Activated gamma-delta T cell treated with anti-CD3 and anti-CD28 coated beads, Interleukin-2, amount 50 U/mL, for 16 hours (primary cell): ENCODE measurements around the gene MALAT1.
"Not testable (repeated sequence)": the region's sequence is repeated elsewhere in the genome, so short reads cannot be mapped to it uniquely, and the experiment has no call there.

Source experiments
- DNase-seq: peaks from one replicate; pipeline ENCODE4 v3.0.0-alpha.2; 2020; ENCODE audit warnings: low read depth

The MALAT1 gene

DNA sequence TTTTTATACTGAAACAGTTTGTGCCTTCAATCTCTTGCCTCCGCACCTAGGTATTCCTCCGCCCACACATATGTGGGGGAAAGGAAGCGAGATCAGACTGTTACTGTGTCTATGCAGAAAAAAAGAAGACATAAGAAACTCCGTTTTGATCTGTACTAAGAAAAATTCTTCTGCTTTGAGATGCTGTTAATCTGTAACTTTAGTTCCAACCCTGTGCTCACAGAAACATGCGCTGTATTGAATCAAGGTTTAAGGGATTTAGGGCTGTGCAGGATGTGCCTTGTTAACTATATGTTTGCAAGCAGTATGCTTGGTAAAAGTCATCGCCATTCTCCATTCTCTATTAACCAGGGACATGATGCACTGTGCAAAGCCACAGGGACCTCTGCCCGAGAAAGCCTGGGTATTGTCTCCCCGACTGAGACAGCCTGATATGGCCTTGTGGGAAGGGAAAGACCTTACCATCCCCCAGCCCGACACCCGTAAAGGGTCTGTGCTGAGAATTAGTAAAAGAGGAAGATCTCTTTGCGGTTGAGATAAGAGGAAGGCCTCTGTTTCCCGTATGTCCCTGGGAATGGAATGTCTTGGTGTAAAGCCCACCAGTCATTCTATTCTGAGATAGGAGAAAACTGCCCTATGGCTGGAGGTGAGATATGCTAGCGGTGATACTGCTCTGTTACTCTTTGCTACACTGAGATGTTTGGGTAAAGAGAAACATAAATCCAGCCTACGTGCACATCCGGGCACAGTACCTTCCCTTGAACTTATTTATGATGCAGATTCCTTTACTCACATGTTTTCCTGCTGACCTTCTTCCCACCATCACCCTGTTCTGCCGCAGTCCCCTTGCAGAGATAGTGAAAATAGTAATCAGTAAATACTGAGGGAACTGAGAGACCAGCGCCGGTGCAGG is 24.1 kb downstream of the MALAT1 start:
- DNase-seq = not testable (repeated sequence)

- DNase-seq = not testable (repeated sequence)
Measured at GRCh38 chr11:65523631-65523968, 24.8 kb downstream of the MALAT1 start.

DNA sequence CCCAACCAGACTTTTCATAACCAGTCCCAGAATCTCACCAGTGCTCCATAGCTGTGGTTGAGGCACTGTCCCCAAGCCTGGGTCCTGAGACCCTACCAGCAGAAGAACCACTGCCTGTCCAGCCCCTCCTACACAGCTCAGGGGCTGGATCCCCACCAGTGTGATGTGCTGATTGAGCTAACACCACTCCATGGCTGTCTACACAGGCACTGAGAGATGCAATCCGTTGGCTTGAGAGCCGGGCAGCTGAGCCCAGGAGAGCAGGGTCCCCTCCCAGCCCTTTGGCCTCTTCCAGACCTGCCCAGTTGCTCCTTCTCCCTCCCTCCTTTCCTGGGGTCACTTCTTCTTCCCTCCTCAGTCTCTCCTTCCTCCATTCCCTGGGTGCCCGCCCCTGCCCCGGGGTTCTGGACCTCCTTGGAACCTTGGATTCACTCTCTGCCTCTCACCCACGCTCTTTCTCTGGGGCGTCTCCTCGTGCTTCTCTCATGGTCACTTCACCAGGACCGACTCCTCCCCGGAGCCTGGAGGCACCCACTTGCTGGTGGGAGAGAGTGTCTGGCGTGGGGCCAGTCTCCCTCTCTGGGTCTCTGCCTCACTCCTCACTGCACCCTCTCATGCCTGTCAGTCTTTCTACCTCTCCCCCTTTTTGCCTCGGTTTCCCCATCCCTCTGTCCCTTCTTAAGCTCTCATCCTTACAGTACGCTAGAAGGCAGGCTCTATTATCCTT is 25.3 kb downstream of the MALAT1 start:
- DNase-seq = no peak

DNA sequence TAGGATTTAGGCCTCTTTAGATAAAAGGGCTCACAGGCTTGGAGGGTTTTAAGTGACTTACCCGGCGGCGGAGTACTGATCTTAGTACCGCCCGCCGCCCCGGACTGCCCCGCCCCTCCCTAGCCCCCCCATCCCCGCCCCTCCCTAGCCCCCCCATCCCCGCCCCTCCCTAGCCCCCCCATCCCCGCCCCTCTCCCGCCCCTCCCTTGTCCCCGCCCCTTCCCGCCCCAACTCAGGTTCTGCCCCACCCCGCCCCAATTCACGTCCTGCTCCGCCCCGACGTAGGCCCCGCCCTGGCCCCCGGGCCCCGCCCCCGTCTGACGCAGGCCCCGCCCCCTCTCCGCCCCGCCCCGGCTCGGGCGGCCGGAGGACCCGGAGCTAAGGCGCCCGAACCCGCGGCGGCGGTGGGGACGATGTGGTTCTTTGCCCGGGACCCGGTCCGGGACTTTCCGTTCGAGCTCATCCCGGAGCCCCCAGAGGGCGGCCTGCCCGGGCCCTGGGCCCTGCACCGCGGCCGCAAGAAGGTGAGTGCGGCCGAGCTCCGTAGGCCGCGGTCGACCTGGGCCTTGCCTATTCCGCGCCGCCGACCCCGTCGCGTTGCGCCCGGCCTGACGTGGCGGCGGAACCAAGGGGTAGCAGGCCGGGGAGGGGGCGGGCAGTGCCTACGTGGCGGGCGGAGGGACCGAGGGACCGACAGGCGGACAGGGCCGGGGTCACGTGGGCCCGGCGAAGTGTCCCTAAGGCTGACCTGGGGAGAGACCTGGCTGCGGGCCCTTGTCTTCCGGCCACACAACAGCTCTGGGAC is 26.1 kb downstream of the MALAT1 start, which contains the start of gene SCYL1:
TSS of gene SCYL1 (plus strand) at position 343 of the 805 bp plus-strand sequence. CDS start at position 414, 71 bp downstream.
- peak; percentile 74 for DNase-seq

DNA sequence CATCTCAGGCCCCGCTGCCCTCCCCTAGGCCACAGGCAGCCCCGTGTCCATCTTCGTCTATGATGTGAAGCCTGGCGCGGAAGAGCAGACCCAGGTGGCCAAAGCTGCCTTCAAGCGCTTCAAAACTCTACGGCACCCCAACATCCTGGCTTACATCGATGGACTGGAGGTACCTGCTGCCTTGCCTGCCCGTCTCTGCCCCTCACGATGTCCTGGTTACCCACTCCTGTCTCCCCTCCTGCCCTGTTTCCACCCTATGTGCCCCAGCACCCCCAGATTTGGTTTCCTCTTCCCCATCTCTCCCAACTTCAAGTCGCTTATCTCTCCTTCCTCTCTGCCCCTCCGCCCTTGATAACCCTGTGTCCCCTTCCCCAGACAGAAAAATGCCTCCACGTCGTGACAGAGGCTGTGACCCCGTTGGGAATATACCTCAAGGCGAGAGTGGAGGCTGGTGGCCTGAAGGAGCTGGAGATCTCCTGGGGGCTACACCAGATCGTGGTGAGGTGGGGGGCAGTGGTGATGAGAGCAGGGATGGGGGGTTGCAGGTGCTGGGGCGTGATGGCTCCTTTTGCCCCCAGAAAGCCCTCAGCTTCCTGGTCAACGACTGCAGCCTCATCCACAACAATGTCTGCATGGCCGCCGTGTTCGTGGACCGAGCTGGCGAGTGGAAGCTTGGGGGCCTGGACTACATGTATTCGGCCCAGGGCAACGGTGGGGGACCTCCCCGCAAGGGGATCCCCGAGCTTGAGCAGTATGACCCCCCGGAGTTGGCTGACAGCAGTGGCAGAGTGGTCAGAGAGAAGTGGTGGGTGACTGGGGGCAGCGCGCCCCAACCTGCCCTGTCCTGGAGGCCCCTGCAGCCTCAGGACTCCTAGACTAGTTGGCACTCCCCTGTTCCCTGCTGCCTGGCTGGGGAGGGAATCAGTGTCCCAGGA is 27.0 kb downstream of the MALAT1 start:
- DNase-seq = no peak

GRCh38 chr11:65526744-65527143 is 27.9 kb downstream of the MALAT1 start:
- DNase-seq = no peak

DNA sequence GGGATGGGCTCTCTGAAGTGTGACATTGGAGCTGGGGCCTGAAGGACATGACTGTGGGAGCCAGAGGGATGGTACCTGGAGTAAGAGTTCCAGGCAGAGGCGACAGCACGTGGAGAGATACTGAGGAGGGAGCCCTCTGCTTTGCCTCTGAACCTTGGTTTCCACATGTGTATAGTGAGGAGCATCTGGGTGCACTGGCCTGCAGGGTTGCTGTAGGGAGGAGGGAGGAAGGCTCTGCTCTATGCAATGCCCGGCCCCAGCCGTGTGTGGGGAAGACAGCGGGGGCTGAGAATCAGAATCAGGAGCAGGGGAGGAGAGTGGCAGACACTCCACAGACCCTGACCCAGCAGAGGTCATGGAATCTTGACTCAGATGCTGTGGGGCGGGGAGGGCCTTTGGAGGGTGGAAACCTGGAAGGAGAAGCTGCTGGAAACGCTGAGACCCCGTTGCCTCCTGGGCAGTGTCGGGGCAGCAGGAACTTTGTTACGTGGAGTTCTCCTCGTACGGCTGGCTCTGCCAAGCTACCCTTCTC is 30.0 kb downstream of the MALAT1 start:
- no peak for DNase-seq

- no peak for DNase-seq
Measured at GRCh38 chr11:65529475-65530156, 30.8 kb downstream of the MALAT1 start.

GRCh38 chr11:65530157-65530496 is 31.3 kb downstream of the MALAT1 start:
- DNase-seq = no peak

DNA sequence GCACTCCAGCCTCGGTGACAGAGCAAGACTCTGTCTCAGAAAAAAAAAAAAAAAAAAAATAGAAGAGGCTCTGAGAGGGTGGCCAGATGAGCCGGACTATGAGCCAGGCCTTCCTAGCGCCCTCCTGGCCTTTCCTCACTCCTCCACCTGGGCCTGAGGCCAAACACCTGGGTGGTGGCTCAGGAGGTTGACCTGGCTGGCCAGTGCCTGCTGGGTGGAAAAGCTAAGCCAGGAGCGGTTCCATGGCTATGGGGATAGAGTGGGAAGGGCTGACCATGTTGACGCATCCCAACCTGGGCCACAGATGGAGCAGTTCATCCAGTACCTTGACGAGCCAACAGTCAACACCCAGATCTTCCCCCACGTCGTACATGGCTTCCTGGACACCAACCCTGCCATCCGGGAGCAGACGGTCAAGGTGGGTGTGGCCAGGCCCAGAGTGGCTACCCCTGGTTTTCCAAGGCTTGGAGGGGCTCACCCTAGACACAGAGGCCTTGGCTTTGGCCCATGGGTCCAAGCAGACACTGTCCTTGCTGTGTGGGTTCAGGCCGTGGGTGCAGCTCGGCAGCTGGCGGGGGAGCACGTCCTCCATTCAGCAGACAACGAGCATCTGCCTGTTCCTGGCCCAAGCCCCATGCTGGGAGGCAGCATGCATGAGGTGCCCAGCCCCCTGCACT is 33.7 kb downstream of the MALAT1 start:
- DNase-seq = no peak

GRCh38 chr11:65535102-65535501 is 36.3 kb downstream of the MALAT1 start:
- DNase-seq = no peak

GRCh38 chr11:65536412-65537295 is 37.8 kb downstream of the MALAT1 start:
- DNase-seq = no peak

DNA sequence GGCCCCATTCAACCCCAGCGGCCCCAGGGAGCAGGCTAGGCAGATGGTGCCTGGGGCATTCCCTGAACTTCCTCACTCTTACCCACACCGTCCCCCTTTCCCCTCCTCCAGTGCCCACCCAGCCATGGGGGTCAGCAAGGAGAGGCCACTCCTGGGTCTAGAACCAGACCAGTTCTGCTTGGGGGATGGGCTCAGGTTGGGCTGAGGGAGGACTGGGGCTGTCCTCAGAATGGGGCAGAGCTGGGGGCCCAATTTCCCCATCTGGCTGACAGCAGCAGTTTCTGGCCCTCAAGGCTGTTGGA is 38.4 kb downstream of the MALAT1 start:
- DNase-seq = no peak

DNA sequence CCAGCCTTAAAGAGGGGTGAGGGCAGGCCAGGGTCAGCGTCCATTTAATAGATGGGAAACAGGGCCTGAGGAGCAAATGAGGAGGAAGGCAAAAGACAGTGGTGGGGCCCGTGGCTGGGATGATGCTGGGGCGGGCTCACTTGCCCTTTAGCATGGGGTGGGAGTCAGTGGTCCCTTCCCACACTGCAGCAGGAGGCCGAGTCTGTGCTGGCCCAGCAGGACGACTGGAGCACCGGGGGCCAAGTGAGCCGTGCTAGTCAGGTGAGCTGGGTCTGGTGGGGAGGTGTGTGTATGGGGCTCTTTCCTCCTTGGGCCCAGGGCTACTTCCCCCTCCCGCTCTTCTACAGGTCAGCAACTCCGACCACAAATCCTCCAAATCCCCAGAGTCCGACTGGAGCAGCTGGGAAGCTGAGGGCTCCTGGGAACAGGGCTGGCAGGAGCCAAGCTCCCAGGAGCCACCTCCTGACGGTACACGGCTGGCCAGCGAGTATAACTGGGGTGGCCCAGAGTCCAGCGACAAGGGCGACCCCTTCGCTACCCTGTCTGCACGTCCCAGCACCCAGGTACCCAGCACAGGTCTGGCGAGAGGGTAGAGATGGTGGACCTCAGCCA is 38.9 kb downstream of the MALAT1 start:
- no peak for DNase-seq

GRCh38 chr11:65538232-65538914 is 39.5 kb downstream of the MALAT1 start:
- DNase-seq = no peak

DNA sequence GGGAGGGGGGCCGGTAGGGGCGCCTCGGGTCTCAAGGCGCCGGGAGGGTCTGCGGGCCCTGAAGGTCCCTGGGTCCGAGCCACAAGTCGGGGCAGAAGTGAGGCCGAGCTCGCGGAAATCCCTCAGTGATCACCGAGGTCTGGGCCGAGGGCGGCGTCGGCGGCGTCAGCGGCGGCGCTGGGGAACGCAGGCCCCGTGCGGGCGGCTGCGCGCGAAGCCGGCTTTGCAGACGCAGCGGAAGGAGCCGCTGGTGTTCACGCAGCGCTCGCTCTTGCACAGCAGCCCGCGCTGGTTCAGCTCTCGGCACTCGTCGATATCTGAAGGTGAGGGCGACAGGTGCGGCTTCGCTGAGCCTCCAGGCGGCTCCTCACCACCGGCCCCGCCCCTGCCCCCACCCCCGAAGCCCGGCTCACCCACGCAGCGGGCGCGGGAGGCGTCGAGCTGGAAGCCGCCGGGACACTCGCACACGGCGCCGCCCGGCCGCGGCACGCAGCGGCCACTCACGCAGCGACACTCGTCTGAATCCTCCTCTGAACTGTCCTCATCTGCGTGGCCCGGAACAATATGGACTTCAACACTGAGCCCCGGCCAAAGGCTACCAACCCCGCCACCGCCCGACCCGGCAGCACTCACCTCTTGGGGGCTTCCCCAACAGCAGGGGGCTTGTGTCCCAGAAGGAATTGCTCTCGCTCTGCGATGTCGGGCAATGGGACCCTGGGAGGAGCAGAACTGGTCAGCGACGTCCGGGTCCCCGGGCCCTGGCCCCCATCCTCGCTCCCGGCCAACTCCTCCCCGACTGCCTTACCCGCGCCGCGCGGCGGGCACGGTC is 40.3 kb downstream of the MALAT1 start:
- no peak for DNase-seq

DNA sequence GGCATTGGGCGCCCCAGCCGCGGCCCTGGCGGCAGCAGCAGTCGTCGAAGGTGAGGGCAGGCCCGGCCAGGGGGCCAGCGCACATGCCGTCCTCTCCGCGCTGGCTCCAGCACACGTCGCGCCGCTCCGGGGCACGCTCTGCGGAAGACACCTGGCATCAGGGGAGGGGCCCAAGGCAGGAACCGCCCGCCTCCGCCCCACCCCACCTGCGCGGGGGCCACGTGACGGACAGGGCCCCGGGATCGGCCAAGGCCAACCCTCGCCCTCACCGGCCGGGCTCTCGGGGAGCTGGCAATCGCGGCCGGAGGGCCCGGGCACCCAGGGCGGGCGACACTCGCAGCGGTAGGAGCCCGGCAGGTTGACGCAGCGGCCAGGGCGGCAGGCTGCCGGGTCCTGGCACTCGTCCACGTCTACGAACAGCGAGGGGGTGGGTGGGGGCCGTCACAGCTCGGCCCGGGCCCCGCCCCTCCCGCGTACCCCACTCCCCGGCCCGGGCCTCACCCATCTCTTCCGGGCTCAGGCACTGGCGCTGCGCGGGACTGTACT is 41.0 kb downstream of the MALAT1 start:
- no peak for DNase-seq
